HUES48 (cell line): ENCODE results near the gene GBP5.

Experiments
- H3K27ac ChIP-seq: one replicate; pipeline ENCODE4 v1.7.0; 2013; ENCODE audit warnings: low read depth, low read length, inconsistent platforms
- H3K27me3 ChIP-seq: 2 replicates; pipeline ENCODE4 v1.6.1; 2013; ENCODE audit warnings: mild to moderate bottlenecking, low read length; ENCODE audit not compliant: control insufficient read depth, insufficient read depth
- H3K36me3 ChIP-seq: 2 replicates; pipeline ENCODE4 v1.6.1; 2013; ENCODE audit warnings: low read length; ENCODE audit not compliant: control insufficient read depth, insufficient read depth
- H3K4me1 ChIP-seq: 2 replicates; pipeline ENCODE4 v1.6.1; 2013; ENCODE audit warnings: mild to moderate bottlenecking, low read length; ENCODE audit not compliant: control insufficient read depth, insufficient read depth
- H3K4me3 ChIP-seq: 2 replicates; pipeline ENCODE4 v1.5.1; 2013; ENCODE audit warnings: mild to moderate bottlenecking, low read depth, low read length
- H3K9ac ChIP-seq: 2 replicates; pipeline ENCODE4 v1.6.1; 2013; ENCODE audit warnings: mild to moderate bottlenecking, low read depth, low read length, moderate library complexity
- H3K9me3 ChIP-seq: 2 replicates; pipeline ENCODE4 v1.6.1; 2013; ENCODE audit warnings: low read length; ENCODE audit not compliant: control insufficient read depth, insufficient read depth

Gene GBP5

GRCh38 chr1:89279011-89279466 lies 6.4 kb upstream of the GBP5 start:
- Histone ChIP-seq H3K4me1 (no peaks in the 10 kb centered on the region), H3K36me3 (no peaks in the 10 kb centered on the region), H3K9me3 (no peaks in the 10 kb centered on the region), H3K27ac (no peak overlapping the region), H3K27me3 (no peaks in the 10 kb centered on the region), H3K4me3 (no peak overlapping the region), H3K9ac (no peak overlapping the region)

- H3K9ac ChIP-seq: no peak overlapping the region
Measured at GRCh38 chr1:89277725-89278124, 5.1 kb upstream of the GBP5 start.

DNA sequence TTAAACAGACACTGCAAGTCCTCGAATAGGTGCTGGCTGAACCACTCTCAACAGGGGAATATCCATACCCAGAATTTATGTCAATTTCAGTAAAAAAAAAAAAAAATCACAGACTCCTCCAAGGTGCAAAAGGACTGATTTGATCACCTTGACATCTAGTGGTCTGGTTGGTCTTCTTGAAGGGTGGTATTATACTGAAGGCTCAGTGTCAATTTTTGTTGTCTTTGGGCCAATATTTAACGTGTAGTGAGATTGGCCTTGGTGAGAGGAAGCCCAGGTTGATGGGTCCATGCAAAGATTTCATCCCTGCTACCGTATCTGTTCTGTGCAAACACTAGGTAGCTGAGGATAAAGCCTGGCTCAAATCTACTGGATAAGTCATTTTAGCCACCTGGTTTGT lies 4.0 kb upstream of the GBP5 start:
- no peaks in the 10 kb centered on the region for H3K36me3 ChIP-seq
- no peak overlapping the region for H3K9ac ChIP-seq
- H3K27me3 ChIP-seq: no peaks in the 10 kb centered on the region
- H3K4me1 ChIP-seq: no peaks in the 10 kb centered on the region
- H3K9me3 ChIP-seq: no peaks in the 10 kb centered on the region
- no peak overlapping the region for H3K27ac ChIP-seq
- H3K4me3 ChIP-seq: no peak overlapping the region

More at GRCh38 chr1:89277725-89278124, 5.1 kb upstream of the GBP5 start:
- Histone ChIP-seq H3K9me3 (no peaks in the 10 kb centered on the region), H3K27me3 (no peaks in the 10 kb centered on the region), H3K27ac (no peak overlapping the region), H3K4me1 (no peaks in the 10 kb centered on the region), H3K36me3 (no peaks in the 10 kb centered on the region), H3K4me3 (no peak overlapping the region)

- no peak overlapping the region for H3K9ac ChIP-seq
- no peaks in the 10 kb centered on the region for H3K4me1 ChIP-seq
- no peaks in the 10 kb centered on the region for H3K9me3 ChIP-seq
- no peak overlapping the region for H3K4me3 ChIP-seq
- no peaks in the 10 kb centered on the region for H3K36me3 ChIP-seq
- no peaks in the 10 kb centered on the region for H3K27me3 ChIP-seq
- no peak overlapping the region for H3K27ac ChIP-seq
Measured at GRCh38 chr1:89274411-89274857, 1.8 kb upstream of the GBP5 start.

- Histone ChIP-seq H3K27ac (no peak overlapping the region), H3K9ac (no peak overlapping the region), H3K36me3 (no peaks in the 10 kb centered on the region), H3K27me3 (no peaks in the 10 kb centered on the region), H3K4me3 (no peak overlapping the region), H3K4me1 (no peaks in the 10 kb centered on the region), H3K9me3 (no peaks in the 10 kb centered on the region)
Measured at GRCh38 chr1:89273324-89273778, 691 bp upstream of the GBP5 start.

DNA sequence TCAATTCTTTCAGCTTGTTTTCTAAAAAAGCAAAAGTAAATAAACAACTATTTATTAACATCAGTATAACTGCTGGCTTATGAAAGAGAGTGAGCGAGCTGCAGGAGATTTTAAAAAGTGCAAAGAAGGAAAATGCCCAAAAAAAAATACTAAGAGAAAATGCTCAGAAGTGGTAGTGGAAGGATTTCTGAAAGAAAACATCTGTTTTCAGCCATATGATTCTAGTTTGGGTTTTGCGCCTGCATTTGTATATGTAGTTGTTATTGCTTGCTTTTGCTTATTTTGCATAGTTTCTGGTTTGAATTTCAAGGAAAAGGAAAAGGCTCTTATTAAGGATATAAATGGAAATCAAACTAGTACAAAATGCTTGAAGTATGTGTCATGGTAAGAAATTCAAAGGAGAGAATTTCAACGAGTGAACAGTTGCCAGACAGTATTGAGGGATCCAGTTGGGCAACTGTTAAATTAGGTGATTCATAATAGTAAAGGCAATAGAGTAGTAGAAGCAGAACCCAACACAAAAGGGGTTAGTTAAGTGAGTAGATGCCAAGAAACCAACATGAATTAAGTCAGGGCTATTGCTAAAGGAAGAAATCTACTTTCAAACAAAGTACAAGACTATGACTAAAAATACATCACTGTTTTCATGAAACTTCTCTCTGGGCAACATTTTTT lies 1.2 kb downstream of the GBP5 start:
- H3K9ac ChIP-seq: no peak overlapping the region
- no peak overlapping the region for H3K4me3 ChIP-seq

GRCh38 chr1:89270423-89270822 lies 2.2 kb downstream of the GBP5 start:
- Histone ChIP-seq H3K4me1 (no peaks in the 10 kb centered on the region), H3K27me3 (no peaks in the 10 kb centered on the region), H3K27ac (no peak overlapping the region), H3K9ac (no peak overlapping the region), H3K36me3 (no peaks in the 10 kb centered on the region), H3K4me3 (no peak overlapping the region), H3K9me3 (no peaks in the 10 kb centered on the region)

More for the DNA sequence above, 1.2 kb downstream of the GBP5 start:
- no peaks in the 10 kb centered on the region for H3K4me1 ChIP-seq
- H3K36me3 ChIP-seq: no peaks in the 10 kb centered on the region
- no peaks in the 10 kb centered on the region for H3K9me3 ChIP-seq
- H3K27me3 ChIP-seq: no peaks in the 10 kb centered on the region
- H3K27ac ChIP-seq: no peak overlapping the region

DNA sequence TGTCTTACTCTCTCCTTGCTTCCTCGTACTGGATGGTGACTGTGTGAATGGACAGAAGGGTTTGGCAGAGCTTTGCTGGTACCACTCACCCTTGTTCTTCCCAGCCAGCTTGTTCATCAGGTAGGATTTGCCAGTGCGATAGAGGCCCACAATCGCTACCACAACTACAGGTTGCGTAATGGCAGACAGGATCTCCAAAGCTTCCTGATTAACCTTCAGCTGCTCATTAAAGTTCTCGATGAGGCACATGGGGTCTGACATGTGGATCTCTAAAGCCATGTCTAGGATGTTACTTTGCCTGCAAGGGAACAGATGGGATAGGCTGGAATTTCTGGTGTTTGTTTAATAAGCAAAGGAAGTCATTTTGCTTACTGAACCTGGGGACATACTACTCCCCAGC lies 3.4 kb downstream of the GBP5 start:
- no peaks in the 10 kb centered on the region for H3K9me3 ChIP-seq
- no peaks in the 10 kb centered on the region for H3K27me3 ChIP-seq
- H3K9ac ChIP-seq: no peak overlapping the region
- H3K4me1 ChIP-seq: no peaks in the 10 kb centered on the region
- no peaks in the 10 kb centered on the region for H3K36me3 ChIP-seq
- H3K4me3 ChIP-seq: no peak overlapping the region
- H3K27ac ChIP-seq: no peak overlapping the region

DNA sequence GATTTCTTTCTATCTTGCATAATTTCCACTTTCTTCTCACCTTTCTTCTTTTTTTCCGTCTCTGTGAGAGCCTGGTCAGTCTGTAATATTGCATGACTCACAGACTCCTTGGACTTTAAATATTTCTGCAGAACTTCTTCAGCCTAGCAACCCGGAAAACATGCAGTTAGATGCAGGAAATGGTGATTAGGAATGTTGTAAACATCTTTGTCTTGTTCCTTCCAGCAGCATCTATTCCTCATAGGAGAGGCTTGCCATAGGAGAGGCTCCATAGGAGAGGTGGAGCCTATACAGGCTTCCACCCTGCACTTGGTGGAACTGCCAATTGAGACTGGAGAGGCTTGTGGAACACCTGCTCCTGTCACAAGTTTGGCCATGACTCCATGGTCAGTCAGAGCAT lies 10.0 kb downstream of the GBP5 start:
- no peak overlapping the region for H3K4me3 ChIP-seq
- H3K27me3 ChIP-seq: no peaks in the 10 kb centered on the region
- H3K9me3 ChIP-seq: no peaks in the 10 kb centered on the region
- no peak overlapping the region for H3K9ac ChIP-seq
- peaks cover 7% of the 10 kb centered on the region for H3K4me1 ChIP-seq
- H3K27ac ChIP-seq: no peak overlapping the region
- H3K36me3 ChIP-seq: no peaks in the 10 kb centered on the region

DNA sequence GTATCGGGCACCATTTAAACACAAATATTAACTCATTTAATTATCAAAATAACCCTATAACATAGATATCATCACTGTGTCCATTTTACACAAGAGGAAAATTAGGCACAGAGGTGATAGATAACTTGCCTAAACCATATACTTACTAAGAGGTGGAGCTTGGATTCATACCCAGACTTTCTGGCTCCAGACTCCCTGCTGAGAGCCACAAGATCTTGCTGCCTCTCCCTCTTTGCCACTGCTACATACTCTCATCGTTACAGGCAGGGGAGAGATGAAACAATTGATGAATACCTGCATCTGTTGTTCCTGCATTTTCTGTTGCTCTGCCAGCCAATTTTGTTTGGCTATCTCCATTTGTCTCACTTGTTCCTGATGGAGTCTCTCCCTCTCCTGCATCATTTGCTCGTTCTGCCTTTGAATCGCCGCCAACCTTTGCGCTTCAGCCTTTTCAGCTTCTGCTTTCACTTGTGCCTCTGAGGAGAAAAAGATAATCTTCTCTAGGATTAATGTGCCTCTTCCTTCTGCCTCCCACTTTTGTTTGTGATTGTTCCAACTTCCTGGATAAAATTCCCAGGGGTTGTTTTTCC lies 10.6 kb downstream of the GBP5 start:
- no peaks in the 10 kb centered on the region for H3K27me3 ChIP-seq
- no peak overlapping the region for H3K27ac ChIP-seq
- H3K9me3 ChIP-seq: no peaks in the 10 kb centered on the region
- H3K4me3 ChIP-seq: no peak overlapping the region
- peaks cover 7% of the 10 kb centered on the region for H3K4me1 ChIP-seq
- H3K9ac ChIP-seq: no peak overlapping the region
- H3K36me3 ChIP-seq: no peaks in the 10 kb centered on the region

- H3K4me3 ChIP-seq: no peak overlapping the region
Measured at GRCh38 chr1:89260566-89261255, 11.9 kb downstream of the GBP5 start.

More at GRCh38 chr1:89260566-89261255, 11.9 kb downstream of the GBP5 start:
- H3K27ac ChIP-seq: no peak overlapping the region
- H3K36me3 ChIP-seq: no peaks in the 10 kb centered on the region
- H3K9ac ChIP-seq: no peak overlapping the region
- no peaks in the 10 kb centered on the region for H3K27me3 ChIP-seq
- peaks cover 7% of the 10 kb centered on the region for H3K4me1 ChIP-seq
- H3K9me3 ChIP-seq: no peaks in the 10 kb centered on the region
